ENCODE measurements around the gene CCDC154. TPM values are rescaled to one million over a fixed set of nuclear protein-coding genes. Genes with fewer than 3 reads are reported as not detected.

The CCDC154 gene
- total RNA-seq, 1 donor: 0.21 TPM

- Histone ChIP-seq H3K27me3 (ENCODE audit: insufficient read depth, low read length) (no peaks in the 10 kb centered on the region), H3K4me1 (ENCODE audit: insufficient read depth, low read length) (peaks cover 19% of the 10 kb centered on the region), H3K9me3 (ENCODE audit: low read depth, low read length) (no peaks in the 10 kb centered on the region), H3K4me3 (ENCODE audit: low read length) (no peak overlapping the region)
These were observed 21.7 kb upstream of the CCDC154 start for GRCh38 chr16:1466054-1466453.

GRCh38 chr16:1465567-1465915 is 21.2 kb upstream of the CCDC154 start:
- Histone ChIP-seq H3K27me3 (ENCODE audit: insufficient read depth, low read length) (no peaks in the 10 kb centered on the region), H3K4me3 (ENCODE audit: low read length) (no peak overlapping the region), H3K9me3 (ENCODE audit: low read depth, low read length) (no peaks in the 10 kb centered on the region), H3K4me1 (ENCODE audit: insufficient read depth, low read length) (peaks cover 14% of the 10 kb centered on the region)

GRCh38 chr16:1464894-1465566 is 20.7 kb upstream of the CCDC154 start:
- no peaks in the 10 kb centered on the region for H3K27me3 ChIP-seq (ENCODE audit: insufficient read depth, low read length)
- H3K4me1 ChIP-seq (ENCODE audit: insufficient read depth, low read length): peaks cover 9% of the 10 kb centered on the region
- H3K4me3 ChIP-seq (ENCODE audit: low read length): no peak overlapping the region
- no peaks in the 10 kb centered on the region for H3K9me3 ChIP-seq (ENCODE audit: low read depth, low read length)

- no peaks in the 10 kb centered on the region for H3K27me3 ChIP-seq (ENCODE audit: insufficient read depth, low read length)
- no peaks in the 10 kb centered on the region for H3K9me3 ChIP-seq (ENCODE audit: low read depth, low read length)
- no peak overlapping the region for H3K4me3 ChIP-seq (ENCODE audit: low read length)
- H3K4me1 ChIP-seq (ENCODE audit: insufficient read depth, low read length): peaks cover 2% of the 10 kb centered on the region
These were observed 20.0 kb upstream of the CCDC154 start for GRCh38 chr16:1464196-1464893.

- no peak overlapping the region for H3K4me3 ChIP-seq (ENCODE audit: low read length)
- peaks cover 5% of the 10 kb centered on the region for H3K4me1 ChIP-seq (ENCODE audit: insufficient read depth, low read length)
- H3K27me3 ChIP-seq (ENCODE audit: insufficient read depth, low read length): no peaks in the 10 kb centered on the region
- H3K9me3 ChIP-seq (ENCODE audit: low read depth, low read length): no peaks in the 10 kb centered on the region
These were observed 16.8 kb upstream of the CCDC154 start for GRCh38 chr16:1461146-1461545.

GRCh38 chr16:1460602-1461138 is 16.3 kb upstream of the CCDC154 start:
- no peaks in the 10 kb centered on the region for H3K27me3 ChIP-seq (ENCODE audit: insufficient read depth, low read length)
- H3K9me3 ChIP-seq (ENCODE audit: low read depth, low read length): no peaks in the 10 kb centered on the region
- no peak overlapping the region for H3K4me3 ChIP-seq (ENCODE audit: low read length)
- H3K4me1 ChIP-seq (ENCODE audit: insufficient read depth, low read length): peaks cover 5% of the 10 kb centered on the region

GRCh38 chr16:1459967-1460366 is 15.6 kb upstream of the CCDC154 start:
- H3K4me1 ChIP-seq (ENCODE audit: insufficient read depth, low read length): peaks cover 5% of the 10 kb centered on the region
- H3K9me3 ChIP-seq (ENCODE audit: low read depth, low read length): no peaks in the 10 kb centered on the region
- no peak overlapping the region for H3K4me3 ChIP-seq (ENCODE audit: low read length)
- H3K27me3 ChIP-seq (ENCODE audit: insufficient read depth, low read length): no peaks in the 10 kb centered on the region

GRCh38 chr16:1458977-1459341 is 14.6 kb upstream of the CCDC154 start:
- H3K27me3 ChIP-seq (ENCODE audit: insufficient read depth, low read length): no peaks in the 10 kb centered on the region
- H3K4me3 ChIP-seq (ENCODE audit: low read length): no peak overlapping the region
- H3K9me3 ChIP-seq (ENCODE audit: low read depth, low read length): no peaks in the 10 kb centered on the region
- H3K4me1 ChIP-seq (ENCODE audit: insufficient read depth, low read length): peaks cover 5% of the 10 kb centered on the region

GRCh38 chr16:1458336-1458976 is 14.1 kb upstream of the CCDC154 start:
- Histone ChIP-seq H3K4me3 (ENCODE audit: low read length) (no peak overlapping the region), H3K27me3 (ENCODE audit: insufficient read depth, low read length) (no peaks in the 10 kb centered on the region), H3K4me1 (ENCODE audit: insufficient read depth, low read length) (peaks cover 5% of the 10 kb centered on the region), H3K9me3 (ENCODE audit: low read depth, low read length) (no peaks in the 10 kb centered on the region)

GRCh38 chr16:1457489-1458245 is 13.3 kb upstream of the CCDC154 start:
- H3K27me3 ChIP-seq (ENCODE audit: insufficient read depth, low read length): no peaks in the 10 kb centered on the region
- no peak overlapping the region for H3K4me3 ChIP-seq (ENCODE audit: low read length)
- H3K9me3 ChIP-seq (ENCODE audit: low read depth, low read length): no peaks in the 10 kb centered on the region
- H3K4me1 ChIP-seq (ENCODE audit: insufficient read depth, low read length): peaks cover 5% of the 10 kb centered on the region

- Histone ChIP-seq H3K4me1 (ENCODE audit: insufficient read depth, low read length) (peaks cover 5% of the 10 kb centered on the region), H3K27me3 (ENCODE audit: insufficient read depth, low read length) (no peaks in the 10 kb centered on the region), H3K4me3 (ENCODE audit: low read length) (no peak overlapping the region), H3K9me3 (ENCODE audit: low read depth, low read length) (no peaks in the 10 kb centered on the region)
These were observed 12.6 kb upstream of the CCDC154 start for GRCh38 chr16:1456951-1457350.

GRCh38 chr16:1455190-1456171 is 11.1 kb upstream of the CCDC154 start:
- Histone ChIP-seq H3K9me3 (ENCODE audit: low read depth, low read length) (no peaks in the 10 kb centered on the region), H3K4me1 (ENCODE audit: insufficient read depth, low read length) (peaks cover 5% of the 10 kb centered on the region)

GRCh38 chr16:1454561-1454960 is 10.2 kb upstream of the CCDC154 start:
- H3K9me3 ChIP-seq (ENCODE audit: low read depth, low read length): no peaks in the 10 kb centered on the region
- H3K4me1 ChIP-seq (ENCODE audit: insufficient read depth, low read length): peaks cover 5% of the 10 kb centered on the region

More at GRCh38 chr16:1455190-1456171, 11.1 kb upstream of the CCDC154 start:
- H3K4me3 ChIP-seq (ENCODE audit: low read length): no peak overlapping the region
- H3K27me3 ChIP-seq (ENCODE audit: insufficient read depth, low read length): no peaks in the 10 kb centered on the region

GRCh38 chr16:1453316-1453715 is 9.0 kb upstream of the CCDC154 start:
- H3K4me3 ChIP-seq (ENCODE audit: low read length): no peak overlapping the region
- H3K4me1 ChIP-seq (ENCODE audit: insufficient read depth, low read length): peaks cover under 1% of the 10 kb centered on the region
- H3K9me3 ChIP-seq (ENCODE audit: low read depth, low read length): no peaks in the 10 kb centered on the region
- H3K27me3 ChIP-seq (ENCODE audit: insufficient read depth, low read length): no peaks in the 10 kb centered on the region

More at GRCh38 chr16:1454561-1454960, 10.2 kb upstream of the CCDC154 start:
- Histone ChIP-seq H3K4me3 (ENCODE audit: low read length) (no peak overlapping the region), H3K27me3 (ENCODE audit: insufficient read depth, low read length) (no peaks in the 10 kb centered on the region)

Measured in mononuclear cell (primary cell).